GM18861 (cell line): ENCODE measurements around the gene NTM.

Experiments used
- ATAC-seq: cut with Tn5 transposase; IDR thresholded peaks from one replicate; pipeline ENCODE4 v1.9.1; 2021; ENCODE audit not compliant: unreplicated experiment

NTM gene

DNA sequence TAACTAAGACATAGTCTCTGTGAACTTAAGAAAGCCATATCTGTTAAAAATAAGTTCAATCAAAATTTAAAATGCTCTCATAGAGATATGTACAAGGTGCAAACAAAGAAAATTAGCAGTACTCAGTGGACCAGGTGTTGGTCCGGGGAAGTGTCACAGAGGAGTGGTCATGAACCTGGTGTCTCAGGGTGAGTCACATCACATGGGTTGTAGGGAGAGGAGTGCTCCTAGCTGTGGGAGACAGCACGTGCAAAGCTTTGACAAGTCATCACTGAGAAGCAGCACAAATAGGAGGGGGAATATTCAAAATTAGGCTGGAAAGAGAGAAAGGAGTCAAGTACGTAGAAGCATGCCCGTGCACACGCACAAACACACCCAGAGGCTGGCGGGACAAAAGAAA is 438.1 kb downstream of the NTM start:
- no peak for ATAC-seq

DNA sequence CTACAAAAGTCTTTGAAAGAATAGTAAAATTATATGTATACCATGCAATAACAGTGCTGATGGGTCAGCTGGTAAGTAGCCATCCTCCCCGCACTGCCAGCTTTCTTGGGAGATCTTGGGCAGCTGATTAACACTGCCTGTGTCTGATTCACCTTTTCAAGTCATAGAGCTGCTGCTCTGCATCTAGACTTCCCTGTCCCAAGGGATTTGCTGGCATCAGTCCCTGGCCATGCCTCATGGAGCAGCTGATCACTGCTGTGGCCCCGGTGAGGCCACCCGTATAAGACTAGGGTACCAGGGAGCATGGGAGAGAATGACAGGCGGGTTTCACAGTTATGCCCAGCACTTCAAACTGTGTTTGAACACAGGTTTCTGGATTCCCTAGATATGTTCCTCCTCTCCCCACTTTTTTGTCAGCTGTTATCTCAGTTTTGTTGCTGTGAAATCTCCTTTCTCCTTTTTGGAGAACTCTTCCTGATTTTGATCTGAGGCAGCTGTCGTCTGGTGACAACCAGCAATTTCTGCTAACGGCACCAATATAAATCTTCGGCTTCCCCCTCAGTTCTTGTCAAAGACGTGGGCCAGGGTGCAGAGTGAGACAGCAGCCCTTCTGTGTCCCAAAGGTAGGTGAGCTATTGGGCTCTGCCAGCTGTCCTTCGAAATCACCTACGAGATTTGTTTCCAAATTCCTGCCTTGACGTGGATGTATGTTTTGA is 438.9 kb downstream of the NTM start:
- ATAC-seq = no peak

- ATAC-seq = no peak
These were observed 440.1 kb downstream of the NTM start for GRCh38 chr11:131810541-131810940.

- ATAC-seq = no peak
These were observed 441.0 kb downstream of the NTM start for GRCh38 chr11:131811383-131811782.

DNA sequence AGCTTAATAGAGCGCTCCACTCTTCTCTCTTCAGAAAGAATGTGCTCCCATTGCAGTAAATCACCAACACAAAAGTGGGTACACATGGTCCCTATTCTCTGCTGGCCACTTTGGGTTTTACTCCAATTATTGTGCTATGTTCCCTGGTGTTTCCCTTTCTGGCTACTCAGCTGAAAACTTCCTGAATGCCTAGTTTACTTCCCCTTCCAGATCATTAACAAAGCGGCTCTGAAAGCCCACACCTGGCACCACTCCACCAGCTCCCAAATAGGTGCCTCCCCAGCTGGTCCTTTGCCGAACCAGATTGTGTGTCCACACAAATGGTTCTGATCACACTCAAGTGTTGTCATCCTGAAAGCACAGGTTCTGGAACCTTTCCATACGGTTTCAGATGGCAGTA is 443.7 kb downstream of the NTM start:
- no peak for ATAC-seq

- no peak for ATAC-seq
These were observed 445.2 kb downstream of the NTM start for GRCh38 chr11:131815590-131815989.

GRCh38 chr11:131816051-131816450 is 445.6 kb downstream of the NTM start:
- no peak for ATAC-seq

DNA sequence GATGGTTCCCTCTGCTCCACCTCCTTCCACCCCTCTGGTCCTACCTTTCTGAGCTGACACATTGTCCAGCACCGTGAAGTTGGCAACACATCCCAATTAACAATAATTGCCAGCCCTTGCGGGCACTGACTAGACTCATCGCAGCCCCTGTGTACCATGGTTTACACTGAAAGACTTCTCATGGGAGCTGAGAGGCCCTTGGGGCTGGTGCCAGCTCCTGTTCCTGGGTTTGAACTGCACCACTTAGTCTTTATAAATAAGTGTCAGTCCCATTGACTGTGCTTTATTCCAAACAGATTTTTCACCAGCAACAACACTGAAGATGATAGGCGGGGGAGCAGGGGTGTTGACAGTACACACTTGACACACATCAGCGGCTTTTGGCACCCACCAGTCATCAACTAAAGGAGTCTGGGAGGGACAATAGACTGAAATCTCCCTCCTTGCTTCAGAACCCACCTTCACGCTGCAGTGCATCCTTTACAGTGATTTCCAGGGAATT is 447.3 kb downstream of the NTM start:
- ATAC-seq = no peak

- ATAC-seq = no peak
These were observed 449.4 kb downstream of the NTM start for GRCh38 chr11:131819865-131820264.

DNA sequence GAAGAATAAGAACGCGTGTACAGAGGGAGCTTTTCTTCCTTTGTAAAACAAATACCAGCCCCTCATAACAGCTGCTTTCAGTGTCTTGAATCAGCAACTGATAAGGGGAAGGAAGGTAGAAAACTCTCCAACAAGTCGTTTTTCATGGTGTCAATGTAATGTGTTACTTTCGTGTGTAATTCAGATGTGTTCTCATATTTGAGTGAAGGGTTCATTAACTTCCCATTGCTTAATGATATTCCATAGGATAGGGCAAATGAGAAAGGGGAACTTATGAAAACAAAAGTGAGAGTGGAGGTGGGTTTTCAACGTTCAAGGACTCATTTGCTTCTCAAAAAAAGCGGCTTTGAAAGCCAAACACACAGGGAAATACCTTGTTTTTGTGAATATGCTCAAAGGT is 452.1 kb downstream of the NTM start:
- ATAC-seq = no peak

DNA sequence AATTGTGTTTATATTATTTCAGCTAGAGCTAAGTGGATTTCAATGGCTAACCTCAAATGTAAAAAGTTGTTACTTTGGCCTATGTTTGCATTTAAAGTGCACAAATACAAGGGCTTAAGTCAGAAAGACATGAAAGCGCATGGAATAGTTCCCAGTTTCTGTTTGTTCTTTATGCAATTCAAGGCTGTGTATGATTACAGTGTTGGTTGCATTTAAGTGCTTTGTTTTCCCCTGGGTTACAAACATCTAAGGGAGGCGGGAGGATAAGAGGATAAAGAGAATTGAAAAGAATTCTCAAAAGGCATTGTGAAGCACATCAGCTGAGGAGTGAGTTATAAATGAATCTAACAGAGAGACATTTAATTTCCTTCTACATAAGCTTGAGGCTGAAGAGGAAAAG is 453.4 kb downstream of the NTM start:
- no peak for ATAC-seq

GRCh38 chr11:131824771-131825170 is 454.4 kb downstream of the NTM start:
- ATAC-seq = no peak

GRCh38 chr11:131827430-131827829 is 457.0 kb downstream of the NTM start:
- no peak for ATAC-seq

- ATAC-seq = peak; percentile 65
These were observed 459.3 kb downstream of the NTM start for GRCh38 chr11:131829725-131830124.

DNA sequence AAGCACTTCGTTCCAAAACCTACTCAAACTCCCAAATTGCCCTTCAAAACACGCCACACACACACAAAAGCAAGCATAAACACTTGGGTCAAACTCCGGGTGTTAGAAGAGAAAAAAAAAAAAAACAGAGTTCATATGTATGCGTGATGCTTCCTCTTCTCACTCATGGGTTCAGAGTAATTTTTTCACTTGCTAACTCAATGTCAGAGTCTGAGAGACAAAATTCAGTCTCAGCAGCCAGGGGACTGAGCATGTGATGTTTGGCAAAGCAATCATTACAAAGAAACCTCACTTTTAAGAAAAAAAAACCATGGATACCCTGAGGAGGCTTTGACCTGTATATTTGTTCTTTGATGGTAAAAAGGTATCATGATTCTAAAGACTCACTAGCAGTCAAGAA is 461.7 kb downstream of the NTM start:
- ATAC-seq = no peak

GRCh38 chr11:131833366-131833765 is 463.0 kb downstream of the NTM start:
- ATAC-seq = no peak

GRCh38 chr11:131837562-131837961 is 467.1 kb downstream of the NTM start:
- no peak for ATAC-seq

- no peak for ATAC-seq
These were observed 467.6 kb downstream of the NTM start for GRCh38 chr11:131838016-131838415.

GRCh38 chr11:131839326-131839725 is 468.9 kb downstream of the NTM start:
- no peak for ATAC-seq

- ATAC-seq = no peak
These were observed 470.1 kb downstream of the NTM start for GRCh38 chr11:131840545-131840944.

- no peak for ATAC-seq
These were observed 470.6 kb downstream of the NTM start for GRCh38 chr11:131841028-131841427.

DNA sequence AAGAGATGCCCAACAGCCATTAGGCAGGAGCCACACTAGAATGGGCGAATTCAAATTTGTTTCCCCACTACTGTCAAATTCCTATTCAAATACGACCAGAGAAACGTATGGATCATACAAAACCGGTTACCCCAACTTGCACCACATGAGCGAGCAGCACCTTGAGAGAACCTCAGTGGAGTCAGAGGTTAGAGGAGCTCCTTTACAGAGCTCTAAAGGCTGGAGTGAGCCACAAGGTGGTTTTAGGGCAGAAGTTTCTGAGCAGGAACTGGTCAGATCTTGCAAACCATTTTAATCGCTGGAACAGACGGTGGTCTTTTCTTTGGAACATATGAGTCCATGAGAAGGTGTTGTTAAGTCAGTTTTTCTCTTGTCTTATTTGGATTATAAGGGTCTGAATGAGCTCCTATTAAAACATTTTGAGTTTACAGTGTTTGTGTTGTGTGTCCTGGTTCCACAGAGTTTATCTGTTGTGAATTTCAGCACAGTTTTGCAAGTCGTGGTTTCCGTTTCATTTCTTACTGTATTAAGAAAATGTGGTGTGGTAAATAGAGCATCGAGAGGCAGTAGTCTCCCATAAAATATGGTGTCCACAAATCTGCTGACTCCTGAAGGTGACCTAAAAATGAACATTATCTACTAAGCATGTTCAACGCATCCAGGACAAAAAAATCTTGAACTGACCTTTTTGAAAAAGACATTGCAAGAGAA is 471.7 kb downstream of the NTM start:
- no peak for ATAC-seq

DNA sequence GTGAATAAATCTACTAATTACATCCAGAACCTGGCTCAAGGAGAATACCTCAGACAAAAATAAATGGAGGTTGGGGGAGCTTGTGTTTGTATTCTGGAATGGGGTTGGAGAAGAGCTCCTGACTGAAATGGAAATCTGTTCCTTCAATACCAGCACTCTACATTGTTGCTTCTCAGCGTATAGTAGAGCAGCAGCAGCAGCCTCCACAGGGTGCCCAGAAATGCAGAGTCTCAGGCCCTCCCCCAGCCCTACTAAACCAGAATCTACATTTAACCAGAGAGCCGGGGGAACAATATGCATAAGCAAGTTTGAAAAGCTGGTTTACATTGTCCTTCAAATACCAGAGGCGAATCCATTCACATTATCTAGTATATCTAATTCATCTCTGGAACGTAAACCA is 474.8 kb downstream of the NTM start:
- ATAC-seq = no peak
